Mesodermal cell (in vitro differentiated cells): ENCODE data around the gene PHLDA1.
"Not testable (repeated sequence)": the region's sequence is repeated elsewhere in the genome, so short reads cannot be mapped to it uniquely, and the experiment has no call there.

ENCODE experiments used
- H3K27ac ChIP-seq: 2 replicates; pipeline ENCODE4 v1.7.0; 2013; ENCODE audit warnings: mild to moderate bottlenecking, low read depth, low read length, moderate library complexity; ENCODE audit not compliant: severe bottlenecking
- H3K36me3 ChIP-seq: 2 replicates; pipeline ENCODE4 v1.7.1; 2013; ENCODE audit warnings: mild to moderate bottlenecking, low read length, moderate library complexity; ENCODE audit not compliant: control insufficient read depth, insufficient read depth
- H3K4me1 ChIP-seq: one replicate; pipeline ENCODE4 v1.7.1; 2013; ENCODE audit warnings: mild to moderate bottlenecking, low read length; ENCODE audit not compliant: insufficient read depth, control insufficient read depth, poor library complexity, severe bottlenecking
- H3K4me3 ChIP-seq: 2 replicates; pipeline ENCODE4 v1.7.0; 2013; ENCODE audit warnings: low read length, control low read depth, mild to moderate bottlenecking; ENCODE audit not compliant: insufficient read depth, poor library complexity, severe bottlenecking; ENCODE audit errors: extremely low read depth
- H3K9me3 ChIP-seq: 2 replicates; pipeline ENCODE4 v1.7.1; 2013; ENCODE audit warnings: mild to moderate bottlenecking, low read length, moderate library complexity; ENCODE audit not compliant: control insufficient read depth
- WGBS, 2 experiments: methylation state at CpG; one replicate each; pipeline ENCODE4 v1.1.5; 2013; ENCODE audit warnings: missing lambda C conversion rate in 2 of 2; ENCODE audit not compliant: insufficient coverage in 2 of 2; 5-methylcytosine and 5-hydroxymethylcytosine counted together

The PHLDA1 gene

GRCh38 chr12:75984577-75985182 lies 46.9 kb downstream of the PHLDA1 start:
- Histone ChIP-seq H3K36me3 (no peaks in the 10 kb centered on the region), H3K4me3 (no peak overlapping the region), H3K9me3 (no peaks in the 10 kb centered on the region), H3K4me1 (peaks cover 11% of the 10 kb centered on the region), H3K27ac (no peak overlapping the region)
- 91 to 94% methylated on average over 3 to 4 of the region's 7 CpGs for WGBS, 2 experiments

- H3K27ac ChIP-seq, H3K36me3 ChIP-seq, H3K9me3 ChIP-seq, H3K4me3 ChIP-seq: not testable (repeated sequence)
- H3K4me1 ChIP-seq: peaks cover 20% of the 10 kb centered on the region
- 94 to 100% methylated on average over 3 of the region's 4 CpGs for WGBS, 2 experiments
Observed at GRCh38 chr12:75983851-75984250, 47.7 kb downstream of the PHLDA1 start.

GRCh38 chr12:75982979-75983660 lies 48.5 kb downstream of the PHLDA1 start:
- WGBS, 2 experiments: 93 to 95% methylated on average over 5 of the region's 5 CpGs
- no peak overlapping the region for H3K4me3 ChIP-seq

GRCh38 chr12:75982169-75982564 lies 49.4 kb downstream of the PHLDA1 start:
- Histone ChIP-seq H3K36me3 (no peaks in the 10 kb centered on the region), H3K4me1 (peaks cover 32% of the 10 kb centered on the region), H3K4me3 (no peak overlapping the region), H3K27ac (no peak overlapping the region), H3K9me3 (no peaks in the 10 kb centered on the region)
- 85 to 90% methylated on average over 6 of the region's 8 CpGs for WGBS, 2 experiments

More at GRCh38 chr12:75982979-75983660, 48.5 kb downstream of the PHLDA1 start:
- Histone ChIP-seq H3K9me3 (no peaks in the 10 kb centered on the region), H3K27ac (no peak overlapping the region), H3K4me1 (peaks cover 25% of the 10 kb centered on the region), H3K36me3 (no peaks in the 10 kb centered on the region)

- 90 to 93% methylated on average over 3 to 4 of the region's 10 CpGs for WGBS, 2 experiments
- H3K27ac ChIP-seq: no peak overlapping the region
- H3K9me3 ChIP-seq: no peaks in the 10 kb centered on the region
- H3K4me1 ChIP-seq: peaks cover 37% of the 10 kb centered on the region
- no peaks in the 10 kb centered on the region for H3K36me3 ChIP-seq
- no peak overlapping the region for H3K4me3 ChIP-seq
Observed at GRCh38 chr12:75981247-75982168, 50.1 kb downstream of the PHLDA1 start.

- Histone ChIP-seq H3K27ac (peak overlapping the region; percentile 99), H3K36me3 (no peaks in the 10 kb centered on the region), H3K4me1 (peaks cover 40% of the 10 kb centered on the region), H3K9me3 (no peaks in the 10 kb centered on the region), H3K4me3 (no peak overlapping the region)
- 71 to 80% methylated on average over 1 to 2 of the region's 2 CpGs for whole genome bisulfite sequencing, 2 experiments
Observed at GRCh38 chr12:75979181-75979580, 52.4 kb downstream of the PHLDA1 start.

GRCh38 chr12:75978677-75979076 lies 52.9 kb downstream of the PHLDA1 start:
- no CpG with 5 or more reads among the region's 3 CpGs for WGBS, 2 experiments
- Histone ChIP-seq H3K27ac (peak overlapping the region; percentile 99), H3K36me3 (no peaks in the 10 kb centered on the region), H3K4me3 (no peak overlapping the region), H3K9me3 (no peaks in the 10 kb centered on the region), H3K4me1 (peaks cover 41% of the 10 kb centered on the region)

- Histone ChIP-seq H3K36me3 (no peaks in the 10 kb centered on the region), H3K4me1 (peaks cover 44% of the 10 kb centered on the region), H3K9me3 (no peaks in the 10 kb centered on the region), H3K27ac (peak overlapping the region; percentile 99), H3K4me3 (no peak overlapping the region)
- 15 to 52% methylated on average over 3 of the region's 5 CpGs for WGBS, 2 experiments
Observed at GRCh38 chr12:75977952-75978671, 53.5 kb downstream of the PHLDA1 start.

GRCh38 chr12:75977590-75977951 lies 54.0 kb downstream of the PHLDA1 start:
- Histone ChIP-seq H3K9me3 (no peaks in the 10 kb centered on the region), H3K4me1 (peaks cover 46% of the 10 kb centered on the region), H3K4me3 (no peak overlapping the region), H3K36me3 (no peaks in the 10 kb centered on the region), H3K27ac (peak overlapping the region; percentile 99)
- 58% methylated on average over 4 of the region's 5 CpGs; no CpG with 5 or more reads in 1 of the 2 experiments for WGBS, 2 experiments

GRCh38 chr12:75976913-75977312 lies 54.7 kb downstream of the PHLDA1 start:
- H3K36me3 ChIP-seq: no peaks in the 10 kb centered on the region
- H3K27ac ChIP-seq: peak overlapping the region; percentile 99
- 100% methylated on average over 2 of the region's 3 CpGs for WGBS, 2 experiments
- H3K9me3 ChIP-seq: no peaks in the 10 kb centered on the region
- H3K4me3 ChIP-seq: no peak overlapping the region
- peaks cover 46% of the 10 kb centered on the region for H3K4me1 ChIP-seq
